Measurements from ENCODE around the gene C16orf95. TPM values are rescaled to one million over a fixed set of nuclear protein-coding genes. Genes with fewer than 3 reads are reported as not detected.
A peak's percentile ranks its signal among the peaks of the same experiment; 100 is the strongest.

C16orf95 gene
- total and polyA plus RNA-seq, 12 donors = 1.7 to 5.1 (median 3.7) TPM

DNA sequence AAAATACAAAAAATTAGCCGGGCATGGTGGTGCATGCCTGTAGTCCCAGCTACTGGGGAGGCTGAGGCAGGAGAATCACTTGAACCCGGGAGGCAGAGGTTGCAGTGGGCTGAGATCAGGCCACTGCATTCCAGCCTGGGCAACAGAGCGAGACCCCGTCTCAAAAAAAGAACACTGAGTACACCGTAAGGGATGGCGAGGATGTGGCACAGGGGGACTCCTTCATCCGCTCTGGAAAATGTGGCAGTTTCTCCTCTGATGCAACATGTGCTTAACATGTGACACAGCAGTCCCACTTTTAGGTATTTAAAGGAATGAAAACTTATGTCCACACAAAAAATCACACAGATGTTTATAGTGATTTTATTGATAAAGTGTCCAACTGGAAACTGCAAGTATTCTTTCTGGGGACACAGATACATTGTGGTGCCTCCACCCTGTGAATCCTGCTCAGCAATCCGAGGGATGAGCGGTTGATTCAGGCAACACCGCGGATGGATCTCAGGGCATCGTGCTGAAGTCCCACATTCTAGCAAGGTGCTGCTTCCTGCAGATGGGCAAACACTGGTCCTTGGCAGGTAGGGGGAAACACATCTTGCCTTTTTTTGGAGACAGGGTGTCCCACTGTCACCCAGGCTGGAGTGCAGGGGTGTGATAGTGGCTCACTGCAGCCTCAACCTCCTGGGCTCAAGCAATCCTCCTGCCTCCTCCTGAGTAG lies 3.5 kb upstream of the C16orf95 start:
- ATAC-seq (no peak), DNase-seq (no peak)
- WGBS, 2 donors = 90 to 92% methylated on average over 12 of the region's 12 CpGs
- TF ChIP-seq, protein P1, sequence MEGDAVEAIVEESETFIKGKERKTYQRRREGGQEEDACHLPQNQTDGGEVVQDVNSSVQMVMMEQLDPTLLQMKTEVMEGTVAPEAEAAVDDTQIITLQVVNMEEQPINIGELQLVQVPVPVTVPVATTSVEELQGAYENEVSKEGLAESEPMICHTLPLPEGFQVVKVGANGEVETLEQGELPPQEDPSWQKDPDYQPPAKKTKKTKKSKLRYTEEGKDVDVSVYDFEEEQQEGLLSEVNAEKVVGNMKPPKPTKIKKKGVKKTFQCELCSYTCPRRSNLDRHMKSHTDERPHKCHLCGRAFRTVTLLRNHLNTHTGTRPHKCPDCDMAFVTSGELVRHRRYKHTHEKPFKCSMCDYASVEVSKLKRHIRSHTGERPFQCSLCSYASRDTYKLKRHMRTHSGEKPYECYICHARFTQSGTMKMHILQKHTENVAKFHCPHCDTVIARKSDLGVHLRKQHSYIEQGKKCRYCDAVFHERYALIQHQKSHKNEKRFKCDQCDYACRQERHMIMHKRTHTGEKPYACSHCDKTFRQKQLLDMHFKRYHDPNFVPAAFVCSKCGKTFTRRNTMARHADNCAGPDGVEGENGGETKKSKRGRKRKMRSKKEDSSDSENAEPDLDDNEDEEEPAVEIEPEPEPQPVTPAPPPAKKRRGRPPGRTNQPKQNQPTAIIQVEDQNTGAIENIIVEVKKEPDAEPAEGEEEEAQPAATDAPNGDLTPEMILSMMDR (IDR thresholded peaks at IDR 0.05) = no peak
- Histone ChIP-seq H3K27me3 (no peaks in the 10 kb centered on the region), H3K27ac (no peak overlapping the region), H3K9me3 (no peaks in the 10 kb centered on the region), H3K4me1 (peaks cover 3 to 24% (median 14%) of the 10 kb centered on the region in 9 donors), H3K36me3 (peaks cover 0 to 3% (median 0%) of the 10 kb centered on the region in 9 donors), H3K4me3 (no peak overlapping the region)
- intact Hi-C loops (cut with DNase I) = loop anchor here in 4 of 10 donors (5.0 kb wide), 2 partner anchors 62 to 72 kb away; partner anchors contain the start of genes FBXO31 (in 3 of the 4) and MAP1LC3B (in 1 of the 4)

DNA sequence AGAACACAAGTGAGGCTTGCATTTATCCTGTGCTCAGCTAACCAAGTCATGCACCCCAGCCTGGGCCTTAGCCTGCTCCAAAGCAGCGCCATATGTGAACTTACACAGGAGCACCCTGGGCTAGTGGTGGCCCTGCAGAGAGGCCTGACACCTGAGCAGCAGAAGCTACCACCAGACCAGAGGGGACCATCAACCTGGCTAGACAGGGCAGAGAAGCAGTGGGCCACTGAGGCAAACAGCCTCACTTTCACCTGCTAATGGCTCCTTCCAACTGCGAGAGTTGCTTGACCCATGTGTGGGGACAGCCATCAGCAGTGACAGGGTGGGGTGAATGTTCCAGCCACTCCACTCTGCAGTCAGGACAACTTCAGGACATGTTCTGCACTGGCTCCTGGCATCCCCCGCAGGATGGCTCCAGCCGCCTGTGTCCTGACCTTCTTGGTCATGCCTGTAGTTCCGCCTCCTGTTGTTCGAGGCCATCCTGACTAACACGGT lies 2.9 kb upstream of the C16orf95 start:
- 84 to 85% methylated on average over 7 of the region's 7 CpGs for WGBS, 2 donors
- TF ChIP-seq, protein P1 (IDR thresholded peaks at IDR 0.05) = no peak
- intact Hi-C loops (cut with DNase I) = loop anchor here in 8 of 10 donors (5.0 to 10.0 kb wide), 4 partner anchors 62 to 317 kb away; partner anchors contain the start of genes FBXO31 (in 6 of the 8) and MAP1LC3B (in 4 of the 8)
- no peak overlapping the region for H3K27ac ChIP-seq
- no peaks in the 10 kb centered on the region for H3K9me3 ChIP-seq
- H3K4me3 ChIP-seq = no peak overlapping the region
- DNase-seq = no peak
- peaks cover 3 to 23% (median 13%) of the 10 kb centered on the region in 9 donors for H3K4me1 ChIP-seq
- H3K36me3 ChIP-seq = no peaks in the 10 kb centered on the region
- no peak for ATAC-seq
- H3K27me3 ChIP-seq = no peaks in the 10 kb centered on the region

DNA sequence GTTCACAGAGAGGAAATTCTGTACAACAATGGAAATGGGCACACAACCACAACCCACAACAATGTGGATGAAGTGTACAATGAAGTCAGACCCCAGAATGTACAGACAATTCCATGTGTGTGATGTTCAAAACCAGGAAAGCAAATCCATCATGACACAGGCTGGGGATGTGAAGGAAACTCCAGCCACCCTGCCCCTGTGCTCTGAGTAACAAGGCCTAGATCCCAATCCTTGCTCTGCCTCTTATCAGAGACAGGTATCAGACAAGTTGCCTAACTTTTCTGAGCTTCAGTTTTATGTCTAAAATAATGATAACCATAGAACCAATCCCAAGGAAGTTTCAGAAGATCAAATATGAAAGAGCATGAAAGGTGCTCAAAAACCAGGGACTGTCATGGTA lies 1.8 kb upstream of the C16orf95 start:
- Histone ChIP-seq H3K27me3 (no peaks in the 10 kb centered on the region), H3K4me1 (peaks cover 0 to 13% (median 9%) of the 10 kb centered on the region in 9 donors), H3K4me3 (no peak overlapping the region), H3K9me3 (no peaks in the 10 kb centered on the region), H3K27ac (no peak overlapping the region), H3K36me3 (no peaks in the 10 kb centered on the region)
- intact Hi-C loops (cut with DNase I) = loop anchor here in 6 of 10 donors (5.0 to 10.0 kb wide), 4 partner anchors 63 to 318 kb away; partner anchors contain the start of genes FBXO31 (in 3 of the 6) and MAP1LC3B (in 3 of the 6)
- DNase-seq = no peak
- TF ChIP-seq, protein P1 (IDR thresholded peaks at IDR 0.05) = no peak
- no peak for ATAC-seq

DNA sequence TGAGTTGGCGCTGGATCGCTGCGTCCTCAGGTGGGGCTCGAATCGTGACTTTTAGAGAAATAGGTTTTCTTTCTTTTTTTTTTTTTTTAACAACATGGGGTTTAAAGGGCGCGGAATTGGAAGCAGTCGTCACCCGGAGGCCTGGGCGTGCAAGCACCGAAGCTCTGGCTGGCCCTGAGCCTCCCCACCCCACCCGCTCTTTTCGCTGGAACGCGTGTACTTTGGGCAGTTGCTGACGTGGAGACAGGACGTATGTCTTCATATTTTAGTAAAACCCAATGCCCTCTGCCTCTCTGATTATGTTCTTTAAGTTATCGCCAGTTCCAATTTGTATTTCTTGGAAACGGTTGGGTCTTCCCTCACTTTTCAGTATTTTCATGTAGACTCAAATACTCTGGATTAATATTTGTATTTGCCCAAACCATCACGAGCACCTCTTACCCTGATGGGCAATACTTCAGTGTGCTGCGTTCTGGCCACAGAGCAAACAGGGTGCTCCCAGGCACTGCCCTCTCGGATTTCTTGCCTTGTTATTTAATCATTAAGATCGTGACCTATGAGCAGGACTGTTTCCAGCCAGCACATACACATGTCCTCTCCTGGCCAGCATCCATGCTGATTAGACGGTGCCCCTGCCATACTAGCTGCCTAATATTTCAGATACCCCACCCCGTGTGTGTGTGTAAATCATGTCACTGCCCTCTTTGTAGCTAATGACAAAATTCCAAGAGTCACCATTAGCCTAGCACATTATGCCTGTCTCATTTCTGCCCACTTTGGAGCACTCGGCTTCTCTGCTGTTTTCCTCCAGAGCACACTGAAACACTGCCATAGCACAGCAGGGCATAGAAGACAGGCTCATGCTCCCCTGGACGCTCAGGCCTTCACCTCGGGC lies 805 bp upstream of the C16orf95 start:
- ATAC-seq (peak; percentile 16 to 52 (median 41)), DNase-seq (peak; percentile 16 to 51)
- intact Hi-C loops (cut with DNase I) = loop anchor here in 8 of 10 donors (2.0 to 10.0 kb wide), 7 partner anchors 64 to 319 kb away; partner anchors contain the start of genes MAP1LC3B (in 5 of the 8) and FBXO31 (in 3 of the 8)
- H3K36me3 ChIP-seq = no peaks in the 10 kb centered on the region
- H3K4me1 ChIP-seq = peaks cover 0 to 12% (median 9%) of the 10 kb centered on the region in 9 donors
- H3K4me3 ChIP-seq = peak overlapping the region; percentile 71 to 99 (median 86)
- H3K27ac ChIP-seq = peak overlapping the region; percentile 74 to 98 (median 92)
- H3K9me3 ChIP-seq = no peaks in the 10 kb centered on the region
- H3K27me3 ChIP-seq = no peaks in the 10 kb centered on the region
- TF ChIP-seq, protein P1 (IDR thresholded peaks at IDR 0.05) = no peak
- WGBS, 2 donors = 5 to 7% methylated on average over 28 of the region's 28 CpGs

Measured in heart right ventricle (tissue), 16 donors.